SK-N-SH (cell line): Measurements from ENCODE around the gene DNASE2B. TPM values are rescaled to one million over a fixed set of nuclear protein-coding genes. Genes with fewer than 3 reads are reported as not detected.

Experiments
- CTCF ChIA-PET: fragments of 300-600, 350-600 bp; formaldehyde crosslinking; extraction: SDS; loops from one replicate; lab custom pipeline; 2021; lab: Yijun Ruan, JAX
- POLR2A ChIA-PET: fragments of 350-600 bp; sonication (Branson Sonifier 250); formaldehyde crosslinking; extraction: SDS; loops from one replicate; lab custom pipeline; 2020; ENCODE audit warnings: antibody characterized with exemption, inconsistent platforms; lab: Yijun Ruan, JAX
- DNase-seq: peaks from one replicate; pipeline ENCODE4 v3.0.0; 2012
- H2AFZ ChIP-seq: fragments of 200-600 bp; sonication (generic); 2 replicates; pipeline ENCODE4 v1.8.1; 2016; ENCODE audit warnings: antibody characterized with exemption, mild to moderate bottlenecking, low read depth
- H3F3A ChIP-seq: fragments of 200-600 bp; sonication (generic); replicated peaks from 2 replicates; pipeline ENCODE3; 2016; ENCODE audit warnings: antibody characterized with exemption, mild to moderate bottlenecking; ENCODE audit not compliant: insufficient read depth
- H3K27ac ChIP-seq, 2 experiments: fragments of 200-500 bp in 1 of 2; fragments of 200-600 bp in 1 of 2; sonication (Bioruptor generic) in 1 of 2; sonication (generic), shearing (Covaris generic) in 1 of 2; 2 replicates each; pipeline versions ENCODE4 v1.5.1 to v1.6.1; 2014 to 2016; ENCODE audit warnings: low read depth in 2 of 2, inconsistent platforms in 1 of 2, low read length in 1 of 2, mild to moderate bottlenecking in 1 of 2, mixed read lengths in 1 of 2
- H3K27me3 ChIP-seq: fragments of 200-600 bp; sonication (generic), shearing (Covaris generic); 2 replicates; pipeline ENCODE4 v1.6.1; 2016; ENCODE audit warnings: mixed run types; ENCODE audit not compliant: insufficient read depth
- H3K36me3 ChIP-seq, 2 experiments: fragments of 200-500 bp in 1 of 2; fragments of 200-600 bp in 1 of 2; sonication (Bioruptor generic) in 1 of 2; sonication (generic) in 1 of 2; replicated peaks in 1 of 2; 2 replicates each; pipeline versions ENCODE3 to v1.5.1; 2014 to 2016; ENCODE audit warnings: low read length in 1 of 2, mild to moderate bottlenecking in 1 of 2; ENCODE audit not compliant: insufficient read depth in 2 of 2, control insufficient read depth in 1 of 2
- H3K4me1 ChIP-seq, 2 experiments: fragments of 200-500 bp in 1 of 2; fragments of 200-600 bp in 1 of 2; sonication (Bioruptor generic) in 1 of 2; sonication (generic), shearing (Covaris generic) in 1 of 2; 2 replicates each; pipeline versions ENCODE4 v1.5.1 to v1.6.1; 2014 to 2016; ENCODE audit warnings: low read depth in 1 of 2, low read length in 1 of 2, mixed run types in 1 of 2; ENCODE audit not compliant: insufficient read depth in 2 of 2, control insufficient read depth in 1 of 2
- H3K4me2 ChIP-seq: fragments of 200-600 bp; sonication (generic), shearing (Covaris generic); 2 replicates; pipeline ENCODE4 v1.6.1; 2017; ENCODE audit warnings: mixed run types
- H3K4me3 ChIP-seq, 2 experiments: fragments of 200-500 bp in 1 of 2; fragments of 200-600 bp in 1 of 2; sonication (Bioruptor generic) in 1 of 2; sonication (generic), shearing (Covaris generic) in 1 of 2; 2 replicates each; pipeline versions ENCODE4 v1.5.1 to v1.8.1; 2014 to 2016; ENCODE audit warnings: low read depth in 2 of 2, inconsistent platforms in 1 of 2, low read length in 1 of 2, mild to moderate bottlenecking in 1 of 2, mixed read lengths in 1 of 2, moderate library complexity in 1 of 2
- H3K79me2 ChIP-seq: fragments of 200-600 bp; sonication (generic); 2 replicates; pipeline ENCODE4 v1.8.1; 2017; ENCODE audit warnings: mild to moderate bottlenecking; ENCODE audit not compliant: insufficient read depth
- H3K9ac ChIP-seq: fragments of 200-600 bp; sonication (generic); 2 replicates; pipeline ENCODE4 v1.6.1; 2017; ENCODE audit warnings: mixed run types
- H3K9me2 ChIP-seq: fragments of 200-600 bp; sonication (generic); 2 replicates; pipeline ENCODE4 v1.6.1; 2017; ENCODE audit warnings: mixed run types
- H3K9me3 ChIP-seq: fragments of 200-600 bp; sonication (generic); 2 replicates; pipeline ENCODE4 v1.6.1; 2017; ENCODE audit warnings: mixed run types, mild to moderate bottlenecking, moderate library complexity
- H4K20me1 ChIP-seq: fragments of 200-600 bp; sonication (generic); 2 replicates; pipeline ENCODE4 v1.6.1; 2017; ENCODE audit warnings: mild to moderate bottlenecking, mixed run types; ENCODE audit not compliant: insufficient read depth
- EZH2phosphoT487 ChIP-seq: fragments of 200-600 bp; sonication (generic); IDR thresholded peaks from 2 replicates; pipeline ENCODE4 v1.6.1; 2017; ENCODE audit warnings: low read depth, mixed run types, mild to moderate bottlenecking, antibody characterized with exemption, moderate library complexity, borderline replicate concordance
- FOXJ3 ChIP-seq: sonication (generic); formaldehyde crosslinking; IDR thresholded peaks from 2 replicates; pipeline ENCODE4 v1.5.1; 2020; ENCODE audit warnings: mild to moderate bottlenecking, missing genetic modification reagents
- GABPA ChIP-seq: IDR thresholded peaks from 2 replicates; pipeline ENCODE4 v1.4.0; 2012; ENCODE audit warnings: low read depth, mild to moderate bottlenecking
- GATA2 ChIP-seq: sonication (generic); formaldehyde crosslinking; IDR thresholded peaks from 2 replicates; pipeline ENCODE4 v1.5.0; 2020; ENCODE audit warnings: mild to moderate bottlenecking, missing genetic modification reagents
- JUND ChIP-seq: IDR thresholded peaks from 2 replicates; pipeline ENCODE4 v1.4.0; 2012
- MEF2A ChIP-seq: IDR thresholded peaks from 2 replicates; pipeline ENCODE4 v1.4.0; 2012; ENCODE audit warnings: low read depth, borderline replicate concordance
- MXI1 ChIP-seq: IDR thresholded peaks from 2 replicates; pipeline ENCODE4 v1.6.1; 2012; ENCODE audit warnings: mild to moderate bottlenecking, low read depth, low read length, improper control_type of control experiment
- NFIC ChIP-seq: IDR thresholded peaks from 2 replicates; pipeline ENCODE4 v1.4.0; 2012; ENCODE audit warnings: borderline replicate concordance
- RAD21 ChIP-seq: IDR thresholded peaks from 2 replicates; pipeline ENCODE4 v1.6.1; 2012; ENCODE audit warnings: mild to moderate bottlenecking, low read length
- RFX5 ChIP-seq: IDR thresholded peaks from 2 replicates; pipeline ENCODE4 v1.6.1; 2012; ENCODE audit warnings: mild to moderate bottlenecking, improper control_type of control experiment, low read length
- SIN3A ChIP-seq: IDR thresholded peaks from 2 replicates; pipeline ENCODE4 v1.6.1; 2012; ENCODE audit warnings: low read depth, mild to moderate bottlenecking, low read length, moderate library complexity, borderline replicate concordance
- SMC3 ChIP-seq: IDR thresholded peaks from 2 replicates; pipeline ENCODE4 v1.6.1; 2012; ENCODE audit warnings: low read depth, low read length, improper control_type of control experiment
- TAF1 ChIP-seq: IDR thresholded peaks from 2 replicates; pipeline ENCODE4 v1.6.1; 2012; ENCODE audit warnings: low read depth, mild to moderate bottlenecking, low read length, moderate library complexity, borderline replicate concordance
- YY1 ChIP-seq: IDR thresholded peaks from 2 replicates; pipeline ENCODE4 v1.4.0; 2012; ENCODE audit warnings: low read depth, mild to moderate bottlenecking
- WGBS: methylation state at CpG from one replicate; pipeline ENCODE4 v1.1.6; 2017; ENCODE audit warnings: low lambda C conversion rate; 5-methylcytosine and 5-hydroxymethylcytosine counted together
- polyA plus RNA-seq, 3 experiments: library from polyadenylated mRNA; depleted of rRNA; stranded (reverse); fragments of >200 nt; gene quantifications; 2 replicates each; pipeline ENCODE4 v1.2.3, GENCODE V29; 2012
- TF ChIP-seq, protein P1 (sequence below): IDR thresholded peaks from 2 replicates; pipeline ENCODE4 v1.4.0; 2012; ENCODE audit warnings: low read depth
- TF ChIP-seq, protein P2 (sequence below): IDR thresholded peaks from 2 replicates; pipeline ENCODE4; 2012
- TF ChIP-seq, protein P3 (sequence below): IDR thresholded peaks from 2 replicates; pipeline ENCODE4 v1.4.0; 2012; ENCODE audit warnings: low read depth, borderline replicate concordance
- TF ChIP-seq, protein P4 (sequence below): fragments of 200-600 bp; sonication (generic); IDR thresholded peaks from 2 replicates; pipeline ENCODE4 v1.6.1; 2017; ENCODE audit warnings: antibody characterized with exemption, mild to moderate bottlenecking, moderate library complexity
- TF ChIP-seq, protein P5 (sequence below): IDR thresholded peaks from 2 replicates; pipeline ENCODE4 v1.6.1; 2012; ENCODE audit warnings: mild to moderate bottlenecking, low read depth, low read length, moderate library complexity

Gene DNASE2B
- polyA plus RNA-seq, 1 of the 3 experiments (the other 2 are of a cell fraction), result 0.03 TPM

DNA sequence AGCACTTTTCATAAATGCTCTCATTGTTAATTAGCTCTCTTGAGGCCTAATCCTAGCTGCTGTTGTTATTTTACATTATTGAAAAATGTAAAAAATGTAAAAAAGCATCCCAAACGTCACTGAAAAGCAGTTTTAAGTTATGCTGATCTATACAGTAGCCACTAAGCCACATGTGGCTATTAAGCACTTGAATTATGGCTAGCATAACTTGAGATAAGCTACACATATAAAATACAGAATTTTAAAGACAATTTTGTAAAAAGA is 18.4 kb upstream of the DNASE2B start:
- Histone ChIP-seq H3K4me3 (no peak overlapping the region), H3K27me3 (no peaks in the 10 kb centered on the region), H4K20me1 (no peaks in the 10 kb centered on the region), H3K9me3 (no peaks in the 10 kb centered on the region), H3F3A (no peaks in the 10 kb centered on the region), H3K79me2 (no peaks in the 10 kb centered on the region), H3K4me1 (peaks cover 8 to 17% of the 10 kb centered on the region in 2 experiments), H2AFZ (no peak overlapping the region), H3K9me2 (no peaks in the 10 kb centered on the region), H3K27ac (no peak overlapping the region), H3K4me2 (no peak overlapping the region), H3K36me3 (no peaks in the 10 kb centered on the region), H3K9ac (no peak overlapping the region)
- no peak for DNase-seq
- CTCF ChIA-PET, result no interaction called here
- TF ChIP-seq RFX5, result no peak
- TF ChIP-seq, protein P1, sequence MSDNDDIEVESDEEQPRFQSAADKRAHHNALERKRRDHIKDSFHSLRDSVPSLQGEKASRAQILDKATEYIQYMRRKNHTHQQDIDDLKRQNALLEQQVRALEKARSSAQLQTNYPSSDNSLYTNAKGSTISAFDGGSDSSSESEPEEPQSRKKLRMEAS, result no peak
- no peak for TF ChIP-seq RAD21
- no peak for TF ChIP-seq MEF2A
- no peak for TF ChIP-seq FOXJ3 (CRISPR knock-in tag)
- no peak for TF ChIP-seq MXI1
- TF ChIP-seq GATA2 (CRISPR knock-in tag), result no peak
- TF ChIP-seq EZH2phosphoT487, result no peak
- no peak for TF ChIP-seq NFIC
- TF ChIP-seq SIN3A, result no peak
- TF ChIP-seq SMC3, result no peak
- no peak for TF ChIP-seq YY1
- TF ChIP-seq, protein P2, sequence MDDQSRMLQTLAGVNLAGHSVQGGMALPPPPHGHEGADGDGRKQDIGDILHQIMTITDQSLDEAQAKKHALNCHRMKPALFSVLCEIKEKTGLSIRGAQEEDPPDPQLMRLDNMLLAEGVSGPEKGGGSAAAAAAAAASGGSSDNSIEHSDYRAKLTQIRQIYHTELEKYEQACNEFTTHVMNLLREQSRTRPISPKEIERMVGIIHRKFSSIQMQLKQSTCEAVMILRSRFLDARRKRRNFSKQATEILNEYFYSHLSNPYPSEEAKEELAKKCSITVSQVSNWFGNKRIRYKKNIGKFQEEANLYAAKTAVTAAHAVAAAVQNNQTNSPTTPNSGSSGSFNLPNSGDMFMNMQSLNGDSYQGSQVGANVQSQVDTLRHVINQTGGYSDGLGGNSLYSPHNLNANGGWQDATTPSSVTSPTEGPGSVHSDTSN, result no peak
- no peak for TF ChIP-seq TAF1
- TF ChIP-seq, protein P3, sequence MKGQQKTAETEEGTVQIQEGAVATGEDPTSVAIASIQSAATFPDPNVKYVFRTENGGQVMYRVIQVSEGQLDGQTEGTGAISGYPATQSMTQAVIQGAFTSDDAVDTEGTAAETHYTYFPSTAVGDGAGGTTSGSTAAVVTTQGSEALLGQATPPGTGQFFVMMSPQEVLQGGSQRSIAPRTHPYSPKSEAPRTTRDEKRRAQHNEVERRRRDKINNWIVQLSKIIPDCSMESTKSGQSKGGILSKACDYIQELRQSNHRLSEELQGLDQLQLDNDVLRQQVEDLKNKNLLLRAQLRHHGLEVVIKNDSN, result no peak
- TF ChIP-seq, protein P4, sequence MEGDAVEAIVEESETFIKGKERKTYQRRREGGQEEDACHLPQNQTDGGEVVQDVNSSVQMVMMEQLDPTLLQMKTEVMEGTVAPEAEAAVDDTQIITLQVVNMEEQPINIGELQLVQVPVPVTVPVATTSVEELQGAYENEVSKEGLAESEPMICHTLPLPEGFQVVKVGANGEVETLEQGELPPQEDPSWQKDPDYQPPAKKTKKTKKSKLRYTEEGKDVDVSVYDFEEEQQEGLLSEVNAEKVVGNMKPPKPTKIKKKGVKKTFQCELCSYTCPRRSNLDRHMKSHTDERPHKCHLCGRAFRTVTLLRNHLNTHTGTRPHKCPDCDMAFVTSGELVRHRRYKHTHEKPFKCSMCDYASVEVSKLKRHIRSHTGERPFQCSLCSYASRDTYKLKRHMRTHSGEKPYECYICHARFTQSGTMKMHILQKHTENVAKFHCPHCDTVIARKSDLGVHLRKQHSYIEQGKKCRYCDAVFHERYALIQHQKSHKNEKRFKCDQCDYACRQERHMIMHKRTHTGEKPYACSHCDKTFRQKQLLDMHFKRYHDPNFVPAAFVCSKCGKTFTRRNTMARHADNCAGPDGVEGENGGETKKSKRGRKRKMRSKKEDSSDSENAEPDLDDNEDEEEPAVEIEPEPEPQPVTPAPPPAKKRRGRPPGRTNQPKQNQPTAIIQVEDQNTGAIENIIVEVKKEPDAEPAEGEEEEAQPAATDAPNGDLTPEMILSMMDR, result no peak
- no peak for TF ChIP-seq JUND
- TF ChIP-seq GABPA, result no peak
- TF ChIP-seq, protein P5, sequence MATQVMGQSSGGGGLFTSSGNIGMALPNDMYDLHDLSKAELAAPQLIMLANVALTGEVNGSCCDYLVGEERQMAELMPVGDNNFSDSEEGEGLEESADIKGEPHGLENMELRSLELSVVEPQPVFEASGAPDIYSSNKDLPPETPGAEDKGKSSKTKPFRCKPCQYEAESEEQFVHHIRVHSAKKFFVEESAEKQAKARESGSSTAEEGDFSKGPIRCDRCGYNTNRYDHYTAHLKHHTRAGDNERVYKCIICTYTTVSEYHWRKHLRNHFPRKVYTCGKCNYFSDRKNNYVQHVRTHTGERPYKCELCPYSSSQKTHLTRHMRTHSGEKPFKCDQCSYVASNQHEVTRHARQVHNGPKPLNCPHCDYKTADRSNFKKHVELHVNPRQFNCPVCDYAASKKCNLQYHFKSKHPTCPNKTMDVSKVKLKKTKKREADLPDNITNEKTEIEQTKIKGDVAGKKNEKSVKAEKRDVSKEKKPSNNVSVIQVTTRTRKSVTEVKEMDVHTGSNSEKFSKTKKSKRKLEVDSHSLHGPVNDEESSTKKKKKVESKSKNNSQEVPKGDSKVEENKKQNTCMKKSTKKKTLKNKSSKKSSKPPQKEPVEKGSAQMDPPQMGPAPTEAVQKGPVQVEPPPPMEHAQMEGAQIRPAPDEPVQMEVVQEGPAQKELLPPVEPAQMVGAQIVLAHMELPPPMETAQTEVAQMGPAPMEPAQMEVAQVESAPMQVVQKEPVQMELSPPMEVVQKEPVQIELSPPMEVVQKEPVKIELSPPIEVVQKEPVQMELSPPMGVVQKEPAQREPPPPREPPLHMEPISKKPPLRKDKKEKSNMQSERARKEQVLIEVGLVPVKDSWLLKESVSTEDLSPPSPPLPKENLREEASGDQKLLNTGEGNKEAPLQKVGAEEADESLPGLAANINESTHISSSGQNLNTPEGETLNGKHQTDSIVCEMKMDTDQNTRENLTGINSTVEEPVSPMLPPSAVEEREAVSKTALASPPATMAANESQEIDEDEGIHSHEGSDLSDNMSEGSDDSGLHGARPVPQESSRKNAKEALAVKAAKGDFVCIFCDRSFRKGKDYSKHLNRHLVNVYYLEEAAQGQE, result no peak
- 52% methylated on average over 1 of the region's 1 CpG for WGBS
- POLR2A ChIA-PET, result no interaction called here
